Stimulated activated CD8-positive, alpha-beta memory T cell treated with anti-CD3 and anti-CD28 coated beads, Interleukin-12 subunit alpha, Interleukin-12 subunit beta, amount 100 ng/mL, for 4 hours (primary cell): Measurements from ENCODE around the gene ZCCHC7.
"Not testable (repeated sequence)": the region's sequence is repeated elsewhere in the genome, so short reads cannot be mapped to it uniquely, and the experiment has no call there.

ENCODE experiments used
- DNase-seq: peaks from one replicate; pipeline ENCODE4 v3.0.0-alpha.2; 2020; ENCODE audit warnings: low read depth

The ZCCHC7 gene

DNA sequence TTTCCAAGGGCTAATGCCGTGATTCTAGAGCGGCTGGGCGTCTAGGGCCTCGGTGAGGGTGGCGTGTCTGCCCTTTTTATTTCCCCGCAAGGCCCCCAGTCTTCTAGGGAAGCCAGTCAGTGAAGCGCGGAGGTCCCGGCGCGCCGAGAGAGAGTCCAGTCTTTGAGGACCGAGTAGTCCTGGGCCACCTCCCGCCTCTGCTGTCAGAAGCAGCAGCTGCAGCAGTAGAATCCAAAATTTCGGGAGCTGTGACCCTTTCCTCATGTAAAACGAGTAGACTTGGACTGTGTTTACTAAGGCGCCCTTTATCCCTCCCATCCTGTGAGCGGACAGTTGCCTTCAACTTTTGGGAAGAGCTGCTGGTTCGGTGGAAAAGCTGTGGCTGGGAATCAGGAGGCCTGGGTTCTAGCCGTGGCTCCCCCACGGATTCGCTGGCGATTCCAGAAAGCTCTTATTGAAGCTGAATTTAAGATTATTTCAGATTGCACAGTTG, 515 bp downstream of the ZCCHC7 start:
- not testable (repeated sequence) for DNase-seq

GRCh38 chr9:37121881-37122280, 1.5 kb downstream of the ZCCHC7 start:
- no peak for DNase-seq

- no peak for DNase-seq
Measured at GRCh38 chr9:37126214-37126788, 5.9 kb downstream of the ZCCHC7 start.

DNA sequence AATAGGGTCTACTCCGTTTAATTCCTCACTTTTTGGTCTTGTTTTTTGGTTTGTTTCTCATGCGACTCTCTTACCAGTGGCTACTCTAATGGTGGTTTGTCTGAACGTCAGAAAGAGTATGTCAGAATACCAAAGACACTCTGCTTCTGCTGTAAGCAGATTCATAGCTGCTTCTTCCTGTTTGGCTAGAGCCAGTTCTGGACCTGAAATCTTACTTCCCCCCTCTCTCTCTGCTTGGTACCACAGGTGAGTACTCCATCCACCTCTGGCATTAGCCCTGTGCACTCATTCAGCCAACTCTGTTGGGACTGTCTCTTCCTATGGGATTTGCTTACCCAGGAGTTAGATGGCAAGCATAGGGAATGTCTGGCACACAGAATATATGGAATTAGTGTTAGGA, 6.6 kb downstream of the ZCCHC7 start:
- DNase-seq = no peak

GRCh38 chr9:37128051-37128450, 7.7 kb downstream of the ZCCHC7 start:
- DNase-seq = no peak

DNA sequence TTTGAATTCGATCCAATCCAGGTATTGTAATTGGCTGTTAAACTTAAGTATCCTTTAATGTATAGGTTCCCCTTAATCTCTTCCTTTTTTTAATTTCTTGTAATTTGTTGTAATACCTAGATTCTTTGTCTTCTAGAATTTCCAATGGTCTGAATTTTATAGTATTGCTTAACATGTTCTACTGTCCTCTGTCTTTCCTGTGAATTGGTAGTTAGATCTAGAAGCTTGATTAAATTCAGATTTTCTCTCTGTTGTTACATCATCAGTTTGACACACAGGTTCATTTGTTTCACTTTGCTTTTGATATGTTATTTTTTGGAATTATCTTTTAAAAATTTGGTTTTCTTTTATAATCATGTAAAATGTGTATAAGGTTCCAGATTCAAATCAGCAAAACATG, 13.8 kb downstream of the ZCCHC7 start:
- DNase-seq = no peak

DNA sequence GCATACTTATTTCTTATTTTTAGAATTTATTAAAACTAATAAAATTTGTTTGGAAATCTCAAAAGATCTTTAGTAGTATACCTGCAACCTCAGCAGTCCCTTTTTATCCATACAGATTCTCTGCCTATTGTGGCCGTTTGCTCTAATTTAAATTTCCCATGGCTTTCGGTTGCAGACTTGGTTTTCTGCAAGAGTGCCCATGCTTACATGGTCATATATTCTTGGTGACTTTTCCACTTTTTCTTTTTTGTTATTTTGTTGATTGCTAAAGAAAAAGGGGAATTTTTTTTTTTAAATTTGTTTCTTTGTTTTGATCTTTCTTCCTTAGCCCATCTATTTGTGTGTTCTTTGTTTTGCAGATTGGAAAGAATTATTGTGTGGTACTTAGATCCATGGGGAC, 20.6 kb downstream of the ZCCHC7 start:
- DNase-seq = no peak

DNA sequence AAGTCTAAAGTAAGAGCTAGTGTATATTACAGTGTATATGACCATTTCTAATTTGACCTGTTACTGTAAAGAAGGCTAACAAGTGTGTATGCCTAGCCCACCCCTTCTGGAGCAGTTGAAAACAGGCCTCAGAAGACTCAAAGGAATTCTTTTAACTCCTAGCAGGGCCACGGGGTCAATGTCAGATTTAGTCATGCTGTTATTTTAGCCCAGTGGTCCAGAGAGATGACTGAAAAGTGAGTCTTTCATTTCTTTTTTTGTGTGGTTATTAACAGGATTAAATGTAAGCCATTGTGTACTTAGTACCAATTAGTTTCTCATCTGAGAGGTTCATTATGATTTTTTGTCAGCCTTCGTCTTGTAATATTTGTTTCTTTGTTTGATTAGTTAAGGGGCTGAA, 24.4 kb downstream of the ZCCHC7 start:
- no peak for DNase-seq

DNA sequence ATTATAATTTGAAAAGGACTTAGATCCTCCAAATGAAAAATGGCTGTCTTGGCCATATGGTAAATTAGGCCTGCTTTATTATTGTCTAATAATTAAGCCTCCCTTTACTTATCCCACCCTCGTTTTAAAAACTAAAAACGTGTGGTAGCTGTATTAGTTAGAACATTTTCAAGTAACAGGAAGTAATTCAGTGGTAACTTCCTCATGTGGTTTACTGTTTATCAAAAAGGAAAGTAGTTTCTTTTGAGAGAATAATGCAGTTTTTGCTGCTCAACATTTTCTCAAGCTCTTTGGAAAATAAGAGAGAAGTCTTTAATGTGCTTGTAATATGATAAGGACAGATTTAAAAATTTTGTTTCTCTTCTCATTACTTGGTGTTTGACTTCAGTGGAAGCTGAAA, 26.0 kb downstream of the ZCCHC7 start:
- DNase-seq = no peak

GRCh38 chr9:37148181-37148580, 27.8 kb downstream of the ZCCHC7 start:
- no peak for DNase-seq

DNA sequence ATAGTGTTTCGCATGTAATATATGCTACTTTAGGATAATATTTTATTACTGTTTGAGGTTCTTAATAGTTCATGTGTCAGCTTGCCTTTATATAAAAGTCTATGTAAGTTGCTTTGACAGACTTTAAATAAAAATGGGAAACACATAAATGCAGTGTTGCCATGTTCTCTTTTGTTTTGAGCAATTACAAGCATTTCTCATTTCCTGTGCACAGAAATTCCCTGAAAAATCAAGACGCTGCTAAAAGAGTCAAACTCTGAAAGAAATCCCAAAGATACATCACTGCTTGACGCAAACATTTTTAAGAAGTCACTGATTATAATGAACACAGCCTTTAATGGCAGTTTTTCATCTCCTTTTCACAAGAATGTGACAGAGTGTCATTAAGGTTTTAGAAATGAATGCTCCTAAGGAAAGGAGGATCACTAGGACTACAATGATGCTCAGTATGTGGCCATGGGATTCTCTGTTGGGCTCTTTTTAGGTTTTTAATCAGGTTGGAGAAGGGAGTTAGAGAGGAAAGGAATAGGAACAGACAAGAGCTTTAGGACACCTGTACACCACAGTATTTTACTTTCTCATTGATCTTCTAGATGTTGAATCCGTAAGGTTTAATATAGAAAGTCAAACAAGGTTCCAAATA, 29.4 kb downstream of the ZCCHC7 start:
- no peak for DNase-seq

- no peak for DNase-seq
Measured at GRCh38 chr9:37150415-37150814, 30.0 kb downstream of the ZCCHC7 start.

DNA sequence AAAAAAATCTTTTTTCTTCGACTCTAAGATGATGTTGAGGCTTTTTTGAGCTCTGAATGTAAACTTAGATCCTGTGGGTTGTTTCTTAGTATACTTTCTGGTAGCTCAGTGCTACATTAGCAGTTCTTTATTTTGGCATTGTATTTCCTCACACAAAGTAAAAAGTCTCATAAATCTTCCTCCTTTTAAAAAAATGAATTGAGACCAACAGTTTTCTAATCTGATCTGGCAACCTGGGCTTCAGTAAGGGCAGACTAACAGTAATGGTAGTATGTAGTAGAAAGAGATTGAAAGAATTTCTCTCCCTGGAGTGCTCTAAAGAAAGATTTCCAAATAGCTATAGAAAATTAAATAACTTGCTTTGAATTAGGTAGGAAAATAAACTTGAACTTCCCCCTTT, 31.4 kb downstream of the ZCCHC7 start:
- DNase-seq = no peak

DNA sequence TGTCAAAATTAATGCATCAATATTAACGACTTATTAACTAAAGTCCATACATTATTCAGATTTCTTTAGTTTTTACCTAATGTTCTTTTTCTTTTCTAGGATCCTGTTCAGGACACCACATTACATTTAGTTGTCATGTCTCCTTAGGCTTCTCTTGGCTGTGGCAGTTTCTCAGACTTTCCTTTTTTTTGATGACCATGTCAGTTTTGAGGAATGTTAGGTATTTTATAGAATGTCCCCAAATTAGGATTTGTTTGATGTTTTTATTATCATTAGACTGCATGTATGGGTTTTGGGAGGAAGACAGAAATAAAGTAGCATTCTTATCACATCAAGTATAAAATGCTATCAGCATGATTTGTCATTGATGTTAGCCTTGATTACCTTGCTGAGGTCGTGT, 32.0 kb downstream of the ZCCHC7 start:
- no peak for DNase-seq

DNA sequence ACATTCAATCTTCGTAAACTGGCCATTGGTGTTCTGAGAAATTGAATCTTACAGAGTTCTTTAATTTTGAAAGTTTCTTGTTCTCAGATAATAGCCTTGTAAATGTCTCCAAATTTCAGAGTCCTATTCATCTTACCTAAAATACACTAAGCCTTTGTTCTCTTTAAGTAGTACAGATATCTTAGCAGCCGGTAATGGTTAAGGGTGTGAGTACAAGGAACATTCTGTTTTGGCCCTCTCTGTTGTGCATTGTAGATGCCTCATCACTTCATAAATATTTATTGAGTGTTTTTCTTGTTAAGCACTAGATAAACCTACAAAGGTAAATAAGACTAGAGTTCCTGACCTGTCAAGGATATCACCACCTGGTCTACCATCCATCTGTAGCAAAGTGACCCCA, 35.2 kb downstream of the ZCCHC7 start:
- no peak for DNase-seq

DNA sequence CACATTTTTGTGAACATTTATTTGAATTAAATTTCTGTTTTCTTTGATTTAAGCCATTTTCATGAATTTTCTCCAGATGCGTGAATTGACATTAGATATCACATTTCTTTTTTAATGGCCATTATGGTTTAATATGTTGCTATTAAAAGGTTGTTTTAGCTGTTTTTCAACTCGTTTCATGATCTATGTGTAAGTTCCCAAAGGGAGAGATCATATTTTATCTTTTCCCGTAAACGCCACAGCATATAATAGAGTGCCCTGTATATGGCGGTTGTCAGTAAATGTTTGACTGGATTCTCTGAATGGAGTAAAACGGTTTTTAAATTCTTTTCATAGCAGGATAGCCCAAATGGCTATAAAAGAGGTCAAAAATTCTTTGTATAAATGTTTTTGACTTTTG, 35.8 kb downstream of the ZCCHC7 start:
- DNase-seq = no peak

DNA sequence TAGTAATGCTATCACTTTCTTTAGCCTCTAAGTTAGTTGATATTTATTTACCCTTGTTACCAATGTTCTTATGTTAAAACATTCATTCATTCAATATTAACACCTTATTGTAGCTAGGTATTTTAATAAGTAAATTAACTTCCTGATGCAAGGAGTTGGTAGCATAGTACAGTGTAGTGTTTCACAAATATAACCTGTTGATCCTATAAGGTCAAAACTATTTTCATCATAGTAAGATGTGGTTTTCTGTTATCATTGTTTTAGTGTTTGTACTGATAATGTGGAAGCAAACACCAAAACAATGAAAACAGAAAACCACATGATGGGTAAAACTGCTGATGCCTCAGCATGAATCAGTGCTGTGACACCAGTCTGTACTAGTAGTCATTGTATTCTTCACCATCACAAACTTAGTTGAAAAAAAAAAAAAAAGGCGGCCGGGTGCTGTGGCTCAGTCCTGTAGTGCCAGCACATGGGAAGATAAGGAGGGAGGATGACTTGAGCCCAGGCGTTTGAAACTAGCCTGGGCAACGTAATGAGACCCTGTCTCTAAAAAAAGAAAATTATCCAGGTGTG, 36.5 kb downstream of the ZCCHC7 start:
- no peak for DNase-seq

DNA sequence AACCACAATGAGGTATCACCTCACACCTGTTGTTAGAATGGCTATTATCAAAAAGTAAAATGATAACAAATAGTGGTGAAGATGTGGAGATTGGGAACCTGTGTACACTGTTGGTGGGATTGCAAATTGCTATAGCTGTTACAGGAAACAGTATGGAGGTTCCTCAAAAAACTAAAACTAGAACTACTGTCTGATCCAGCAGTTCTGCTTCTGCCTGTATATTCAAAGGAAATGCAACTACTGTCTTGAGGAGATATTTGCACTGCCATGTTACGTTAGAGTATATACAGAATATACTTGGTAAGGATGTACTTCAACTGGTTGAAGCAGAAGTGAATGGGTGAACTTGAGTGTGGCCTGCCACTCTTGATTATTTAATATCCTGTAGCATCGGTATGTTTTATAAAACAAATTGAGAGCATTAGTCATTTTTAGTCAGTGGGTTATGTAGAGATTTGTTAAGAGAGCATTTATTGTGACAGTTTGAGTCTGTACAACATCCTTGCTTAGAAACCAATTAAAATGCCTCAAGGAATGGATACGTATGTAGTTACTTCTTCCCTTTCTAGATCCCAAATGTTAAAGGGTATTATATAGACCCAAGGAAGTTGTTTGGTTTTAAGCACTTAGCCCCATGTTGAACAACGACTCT, 37.5 kb downstream of the ZCCHC7 start:
- DNase-seq = no peak

- no peak for DNase-seq
Measured at GRCh38 chr9:37163299-37163698, 42.9 kb downstream of the ZCCHC7 start.

DNA sequence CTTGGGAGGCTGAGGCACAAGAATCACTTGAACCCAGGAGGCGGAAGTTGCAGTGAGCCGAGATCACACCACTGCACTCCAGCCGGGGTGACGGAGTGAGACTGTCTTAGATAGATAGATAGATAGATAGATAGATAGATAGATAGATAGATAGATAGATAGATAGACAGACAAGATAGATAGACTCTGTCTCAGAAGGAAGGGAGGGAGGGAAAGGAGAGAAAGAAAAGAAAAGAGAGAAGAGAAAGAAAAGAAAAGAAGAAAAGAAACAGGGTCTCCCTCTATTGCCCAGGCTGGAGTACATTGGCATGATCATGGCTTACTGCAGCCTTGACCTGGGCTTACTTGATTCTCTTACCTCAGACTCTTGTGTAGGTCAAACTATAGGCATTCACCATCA, 44.0 kb downstream of the ZCCHC7 start:
- not testable (repeated sequence) for DNase-seq

DNA sequence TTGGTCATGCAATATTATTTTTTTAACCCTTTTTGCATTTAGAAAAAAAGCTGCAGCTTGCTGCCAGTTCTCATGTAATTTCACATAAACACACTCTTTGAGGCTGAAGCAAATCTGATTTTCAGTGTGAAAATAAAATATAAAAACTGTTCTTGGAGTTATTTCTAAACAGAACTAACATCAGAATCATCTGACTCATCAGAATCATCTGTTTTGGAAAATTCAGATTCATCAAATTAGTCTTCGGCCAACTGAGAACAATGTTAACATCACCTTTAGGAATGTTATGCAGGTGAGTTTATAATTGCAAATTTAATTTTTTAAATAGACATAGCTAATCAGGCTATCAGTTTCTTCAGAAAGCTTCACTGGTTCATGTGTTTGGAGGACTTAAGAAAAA, 45.3 kb downstream of the ZCCHC7 start:
- DNase-seq = no peak

DNA sequence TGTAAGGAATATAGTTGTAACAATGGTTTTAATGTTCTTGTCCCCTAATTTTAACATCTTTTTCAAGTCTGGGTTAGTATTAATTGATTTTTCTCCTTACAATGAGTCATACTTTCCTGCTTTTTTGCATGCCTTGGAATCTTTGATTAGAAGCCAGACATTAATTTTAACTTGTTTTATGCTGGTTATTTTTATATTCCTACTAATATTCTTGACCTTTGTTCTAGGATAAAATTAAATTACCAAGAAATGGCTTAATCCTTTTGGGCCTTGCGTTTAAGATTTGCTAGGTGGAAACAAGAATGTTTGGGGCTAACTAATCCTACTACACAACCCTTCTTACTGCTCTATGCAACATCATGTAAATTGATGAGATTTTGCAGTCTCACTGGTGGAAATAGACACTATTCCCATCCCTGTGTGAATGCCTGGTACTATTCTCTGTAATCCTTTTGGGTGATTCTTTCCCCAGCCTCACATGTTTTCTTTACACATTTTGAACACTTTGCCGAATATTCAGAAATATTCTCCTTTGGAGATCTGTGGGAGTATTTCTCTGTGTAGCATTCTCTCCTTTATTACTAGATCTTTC, 47.2 kb downstream of the ZCCHC7 start:
- no peak for DNase-seq

DNA sequence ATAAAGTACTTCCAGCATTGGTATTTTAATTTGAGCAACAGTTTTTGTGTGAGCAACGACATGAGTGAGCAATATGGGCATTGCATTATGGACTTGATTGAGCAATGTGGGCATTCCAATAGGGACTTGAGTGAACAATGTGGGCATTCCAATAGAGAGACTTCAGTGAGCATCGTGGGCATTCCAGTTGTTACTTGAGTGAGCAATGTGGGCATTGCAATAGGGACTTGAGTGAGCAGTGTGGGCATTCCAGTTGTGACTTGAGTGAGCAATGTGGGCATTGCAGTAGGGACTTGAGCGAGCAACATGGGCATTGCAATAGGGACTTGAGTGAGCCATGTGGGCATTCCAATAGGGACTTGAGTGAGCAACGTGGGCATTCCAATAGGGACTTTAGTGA, 52.2 kb downstream of the ZCCHC7 start:
- DNase-seq = no peak
